NB4 (cell line): ENCODE results near the gene SGMS1.

ENCODE experiments used
- POLR2A ChIP-seq: IDR thresholded peaks from 2 replicates; pipeline ENCODE4 v1.6.1; 2011; ENCODE audit warnings: mild to moderate bottlenecking; ENCODE audit not compliant: insufficient read length; ENCODE audit errors: extremely low read depth
- TF ChIP-seq, protein P1 (sequence below): IDR thresholded peaks from one replicate; pipeline ENCODE4 v1.5.1; 2012; ENCODE audit warnings: low read depth, low read length
- TF ChIP-seq, protein P2 (sequence below): IDR thresholded peaks from 2 replicates; pipeline ENCODE4 v1.6.1; 2011; ENCODE audit warnings: low read depth, low read length

DNA sequence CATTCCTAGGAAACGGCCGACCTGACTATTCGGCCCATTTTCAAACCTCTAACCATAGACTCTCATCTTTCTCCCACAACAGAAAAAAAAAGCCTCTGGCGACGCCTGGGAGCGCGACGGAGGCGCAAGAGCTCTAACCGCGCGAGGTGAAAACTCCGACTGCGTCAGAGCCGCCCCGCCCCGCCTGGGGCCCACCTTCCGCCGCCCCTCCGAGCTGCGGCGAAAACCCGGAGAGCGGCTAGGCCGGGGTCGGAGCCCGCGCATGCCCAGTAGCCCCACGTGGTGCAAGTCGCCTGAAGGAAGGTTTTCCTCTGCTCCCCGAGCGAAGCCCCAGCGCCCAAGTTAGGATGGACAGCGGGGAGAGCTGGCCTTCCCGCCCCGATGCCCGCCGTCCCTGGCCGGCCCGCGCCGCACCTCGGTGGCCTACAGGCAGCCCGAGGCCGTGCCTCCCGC, 683 bp upstream of the SGMS1 start:
- TF ChIP-seq, protein P1, sequence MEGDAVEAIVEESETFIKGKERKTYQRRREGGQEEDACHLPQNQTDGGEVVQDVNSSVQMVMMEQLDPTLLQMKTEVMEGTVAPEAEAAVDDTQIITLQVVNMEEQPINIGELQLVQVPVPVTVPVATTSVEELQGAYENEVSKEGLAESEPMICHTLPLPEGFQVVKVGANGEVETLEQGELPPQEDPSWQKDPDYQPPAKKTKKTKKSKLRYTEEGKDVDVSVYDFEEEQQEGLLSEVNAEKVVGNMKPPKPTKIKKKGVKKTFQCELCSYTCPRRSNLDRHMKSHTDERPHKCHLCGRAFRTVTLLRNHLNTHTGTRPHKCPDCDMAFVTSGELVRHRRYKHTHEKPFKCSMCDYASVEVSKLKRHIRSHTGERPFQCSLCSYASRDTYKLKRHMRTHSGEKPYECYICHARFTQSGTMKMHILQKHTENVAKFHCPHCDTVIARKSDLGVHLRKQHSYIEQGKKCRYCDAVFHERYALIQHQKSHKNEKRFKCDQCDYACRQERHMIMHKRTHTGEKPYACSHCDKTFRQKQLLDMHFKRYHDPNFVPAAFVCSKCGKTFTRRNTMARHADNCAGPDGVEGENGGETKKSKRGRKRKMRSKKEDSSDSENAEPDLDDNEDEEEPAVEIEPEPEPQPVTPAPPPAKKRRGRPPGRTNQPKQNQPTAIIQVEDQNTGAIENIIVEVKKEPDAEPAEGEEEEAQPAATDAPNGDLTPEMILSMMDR = no peak
- TF ChIP-seq POLR2A = peak; percentile 5
- TF ChIP-seq, protein P2, sequence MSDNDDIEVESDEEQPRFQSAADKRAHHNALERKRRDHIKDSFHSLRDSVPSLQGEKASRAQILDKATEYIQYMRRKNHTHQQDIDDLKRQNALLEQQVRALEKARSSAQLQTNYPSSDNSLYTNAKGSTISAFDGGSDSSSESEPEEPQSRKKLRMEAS = peak; percentile 88; the same call in 1 of the 2 replicates
